Right ventricle myocardium inferior (tissue), 1 donor: ENCODE measurements around the gene S100A7A. TPM values are rescaled to one million over a fixed set of nuclear protein-coding genes. Genes with fewer than 3 reads are reported as not detected.
"Not testable (repeated sequence)": the region's sequence is repeated elsewhere in the genome, so short reads cannot be mapped to it uniquely, and the experiment has no call there.

Experiments used
- ATAC-seq: fragments of 200-7000 bp; cut with Tn5 transposase; one replicate; pipeline ENCODE4 v1.9.1; 2020; ENCODE audit warnings: mild to moderate bottlenecking, moderate library complexity
- DNase-seq: peaks from one replicate; pipeline ENCODE4 v3.0.0; 2021; ENCODE audit errors: missing footprints
- intact Hi-C: fragments of 100-400 bp; cut with DNase I; formaldehyde crosslinking; loops from one replicate; pipeline ENCODE4 v1.11.0; 2022
- total RNA-seq: library from RNA; stranded (reverse); fragmentation: NEBNext Ultra II Directional; extraction: Animal tissue kit (Norgen Biotek cat#: 25700); gene quantifications from one replicate; pipeline ENCODE4 v1.2.1, GENCODE V29; 2021
- donor health status: DM: no; HTN: yes; CAD: no; lungs with severe emphysema.

S100A7A gene
- total RNA-seq, 1 donor from 2014 or later: not detected

DNA sequence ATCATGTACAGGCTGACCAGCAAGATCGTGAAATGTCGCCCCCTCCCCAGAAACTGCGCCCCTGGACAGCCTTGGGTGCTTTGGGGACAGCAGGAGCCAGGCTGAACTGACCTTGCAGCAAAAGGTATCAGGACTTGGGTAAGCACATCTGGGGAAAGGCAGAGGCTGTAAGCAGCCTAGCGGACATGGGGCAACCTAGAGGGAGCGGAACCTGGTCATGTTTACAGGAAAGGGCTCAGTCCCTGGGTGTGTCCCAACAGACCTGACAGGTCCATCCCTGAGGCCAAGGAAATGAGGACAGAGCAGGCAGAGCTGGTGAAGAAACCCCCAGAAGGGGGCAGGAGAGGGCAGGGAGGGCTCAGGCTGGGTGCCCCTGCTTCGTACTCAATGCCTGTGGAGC, 22.4 kb upstream of the S100A7A start:
- intact Hi-C loops: no loop called here
- no peak for ATAC-seq
- DNase-seq: no peak

DNA sequence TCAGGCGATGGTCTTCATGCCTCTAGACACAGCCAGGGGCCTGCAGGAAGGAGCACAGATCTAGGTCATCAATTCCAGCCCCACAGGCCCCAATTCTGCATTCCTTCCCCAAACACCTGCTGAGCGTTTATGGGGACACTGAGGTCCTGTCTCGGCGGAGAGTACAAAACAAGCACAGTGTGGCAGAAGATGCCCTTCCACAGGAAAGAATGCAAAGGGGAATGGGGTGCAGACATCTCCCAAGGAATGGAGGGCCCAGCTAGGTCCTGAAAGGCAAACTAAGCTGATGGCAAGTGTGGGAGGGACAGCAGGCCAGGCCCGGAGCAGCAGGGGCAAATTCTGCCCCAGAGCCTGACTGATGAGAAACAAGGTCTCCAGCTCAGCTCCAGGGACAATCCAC, 21.9 kb upstream of the S100A7A start:
- DNase-seq (no peak), ATAC-seq (no peak)
- intact Hi-C loops: no loop called here

- ATAC-seq: peak; percentile 50
- DNase-seq: no peak
- intact Hi-C loops: no loop called here
These were observed 21.1 kb upstream of the S100A7A start for GRCh38 chr1:153395136-153395685.

DNA sequence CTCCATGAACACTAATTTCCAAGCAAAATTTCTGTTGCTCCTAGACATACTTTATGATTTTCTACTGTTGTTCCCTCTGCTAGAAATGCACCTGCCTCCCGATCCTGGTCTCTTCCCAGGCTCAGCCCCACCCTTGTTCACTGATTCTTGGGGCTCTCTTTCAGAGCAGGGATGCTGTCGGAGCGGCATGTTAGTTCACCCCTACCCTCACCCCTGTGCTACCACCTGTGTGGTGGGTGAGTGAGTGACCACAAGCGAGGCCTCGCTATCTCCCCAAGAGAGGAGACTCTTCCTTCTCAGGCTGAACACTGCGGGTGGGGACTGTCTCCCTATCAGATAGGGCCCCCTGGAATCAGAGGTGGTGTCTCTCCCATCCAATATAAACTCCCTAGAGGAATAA, 20.5 kb upstream of the S100A7A start:
- no peak for ATAC-seq
- intact Hi-C loops: no loop called here

GRCh38 chr1:153396461-153396860, 19.9 kb upstream of the S100A7A start:
- DNase-seq (no peak), ATAC-seq (no peak)
- intact Hi-C loops: no loop called here

More for the DNA sequence above, 20.5 kb upstream of the S100A7A start:
- no peak for DNase-seq

- ATAC-seq (no peak), DNase-seq (no peak)
- intact Hi-C loops: no loop called here
These were observed 19.0 kb upstream of the S100A7A start for GRCh38 chr1:153397051-153397923.

DNA sequence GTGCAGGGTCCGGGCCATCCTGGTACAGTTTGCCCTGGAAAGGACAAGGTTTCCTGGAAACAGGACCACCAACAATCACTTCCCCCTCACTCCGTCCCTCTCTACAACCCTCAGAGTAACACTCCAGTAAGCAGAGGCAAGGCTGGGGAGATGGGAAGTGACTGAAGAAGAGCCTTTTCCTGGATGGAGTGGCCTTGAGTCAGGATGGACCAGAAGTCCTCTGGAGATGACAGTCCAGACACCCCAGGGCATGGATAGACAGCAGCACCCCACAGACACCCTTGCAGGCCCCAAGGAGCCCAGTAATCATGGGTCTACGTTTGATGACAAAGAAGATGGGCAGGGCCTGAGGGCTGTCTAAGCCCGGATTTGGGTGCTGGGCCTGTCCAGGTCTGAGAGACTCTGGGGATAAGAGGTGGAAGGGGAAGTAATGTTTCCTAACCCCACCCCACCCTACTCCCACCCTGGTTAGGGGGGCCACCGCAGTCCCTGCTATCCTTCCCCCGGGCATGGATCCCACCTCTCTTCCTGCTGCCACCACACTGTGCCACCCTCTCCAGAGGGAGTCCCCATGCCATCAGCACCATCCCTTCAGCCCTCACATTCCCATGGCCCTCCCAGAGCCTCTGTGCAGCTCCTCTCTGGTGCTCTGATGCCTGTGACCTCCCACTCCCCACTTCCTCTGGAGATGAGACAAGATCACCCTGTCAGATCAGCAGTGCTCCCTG, 18.2 kb upstream of the S100A7A start:
- ATAC-seq (no peak), DNase-seq (no peak)
- intact Hi-C loops: no loop called here

DNA sequence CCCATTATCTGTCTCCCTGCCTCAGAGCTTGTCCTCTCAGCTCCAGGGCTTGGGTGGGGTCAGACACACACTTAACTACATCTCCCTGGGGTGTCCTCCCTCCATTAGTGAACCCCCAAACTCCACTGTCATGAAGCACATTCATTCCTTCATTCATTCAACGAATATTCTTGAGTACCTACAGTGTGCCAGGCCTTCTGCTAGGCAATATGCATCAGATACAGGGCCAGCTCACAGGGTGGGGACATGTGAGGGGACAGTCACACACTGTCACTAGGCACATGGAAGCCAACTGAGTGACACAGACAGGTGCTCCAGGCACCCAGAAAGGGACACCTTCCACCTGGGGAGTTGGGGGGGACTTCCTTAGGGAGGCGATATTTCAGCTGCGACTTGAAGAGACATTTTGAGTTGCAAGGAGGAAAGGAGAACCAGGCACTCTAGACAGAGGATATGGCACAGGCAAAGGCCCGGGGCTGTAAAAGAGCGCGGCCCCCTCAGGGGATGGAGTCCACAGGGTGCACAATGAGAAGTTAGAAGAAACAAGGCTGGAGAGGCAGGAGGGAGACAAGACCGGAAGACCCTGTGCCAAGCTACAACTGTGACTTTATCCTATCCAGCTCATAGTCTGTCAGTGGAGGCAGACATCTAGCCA, 16.8 kb upstream of the S100A7A start:
- intact Hi-C loops: no loop called here
- ATAC-seq: no peak
- no peak for DNase-seq

DNA sequence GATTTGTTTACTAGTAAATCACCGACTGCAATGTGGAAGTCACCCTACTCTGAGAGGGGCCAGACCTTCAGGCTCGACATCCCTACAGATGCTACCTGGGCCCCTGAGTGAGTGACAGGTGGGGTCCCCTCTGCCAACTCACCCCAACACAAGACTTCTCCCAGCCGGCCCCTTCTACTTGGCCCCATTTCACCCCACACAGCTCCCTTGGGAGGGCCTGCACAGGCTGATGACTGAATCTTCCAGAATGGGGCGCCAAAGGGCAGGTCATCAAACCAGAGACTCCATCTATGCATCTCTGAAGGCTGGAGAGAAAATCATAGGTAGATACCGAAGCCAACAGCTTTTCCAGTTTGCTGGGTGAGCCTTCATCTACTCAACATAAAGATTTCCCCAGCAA, 16.1 kb upstream of the S100A7A start:
- DNase-seq (no peak), ATAC-seq (no peak)

DNA sequence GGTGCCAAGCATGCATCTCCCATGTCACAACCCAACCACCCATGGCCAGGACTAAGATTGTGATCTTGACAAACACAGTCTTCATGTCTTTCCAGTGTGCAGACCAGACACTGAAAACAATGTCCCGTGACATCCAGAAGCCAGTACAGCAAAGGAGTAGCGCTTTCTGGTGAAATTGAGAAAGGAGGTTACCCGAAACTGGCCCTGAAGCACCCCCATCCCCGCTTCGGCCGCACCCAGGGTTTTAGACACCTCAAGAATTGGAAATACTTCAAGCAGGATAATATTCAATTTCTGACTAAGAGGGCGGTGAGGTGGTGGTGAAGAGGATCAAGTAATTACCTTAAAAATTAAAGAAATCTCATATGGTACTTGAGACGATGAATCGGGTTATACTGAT, 14.9 kb upstream of the S100A7A start:
- ATAC-seq (no peak), DNase-seq (no peak)
- intact Hi-C loops: no loop called here

More for the DNA sequence above, 16.1 kb upstream of the S100A7A start:
- intact Hi-C loops: no loop called here

GRCh38 chr1:153402226-153402625, 14.1 kb upstream of the S100A7A start:
- DNase-seq (no peak), ATAC-seq (no peak)
- intact Hi-C loops: no loop called here

DNA sequence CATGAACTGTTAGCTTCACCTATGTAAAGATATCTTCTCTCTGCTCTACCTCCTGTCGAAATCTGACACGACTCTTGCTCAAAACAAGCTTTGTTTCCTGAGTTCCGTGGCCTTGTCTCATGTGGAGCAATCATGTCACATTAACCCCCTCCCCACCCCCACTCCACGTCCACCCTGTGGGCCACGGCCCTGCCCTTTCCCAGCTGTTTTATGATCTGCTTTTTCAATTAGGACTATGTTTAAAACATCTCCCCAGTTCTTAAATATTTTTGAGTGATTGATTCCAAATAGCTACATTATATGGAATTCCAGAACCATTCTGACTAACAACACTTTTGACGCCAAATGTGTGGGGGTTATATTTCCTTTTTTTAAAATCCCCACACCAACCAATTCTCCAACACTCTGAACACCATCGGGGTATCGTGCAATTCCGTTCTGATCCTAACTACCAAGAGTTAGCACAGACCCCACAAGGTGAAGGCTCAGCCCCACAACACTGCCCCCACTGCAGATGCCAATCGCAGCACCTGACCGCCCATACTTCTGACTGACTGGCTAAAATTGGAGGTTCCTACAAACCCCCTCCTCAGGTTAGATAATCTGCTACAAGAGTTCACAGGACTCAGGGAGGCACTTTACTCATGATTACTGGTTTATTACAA, 12.8 kb upstream of the S100A7A start:
- DNase-seq: no peak
- intact Hi-C loops: no loop called here

GRCh38 chr1:153404086-153404635, 12.2 kb upstream of the S100A7A start:
- no peak for DNase-seq
- ATAC-seq: no peak
- intact Hi-C loops: no loop called here

More for the DNA sequence above, 12.8 kb upstream of the S100A7A start:
- ATAC-seq: no peak

GRCh38 chr1:153404768-153405167, 11.6 kb upstream of the S100A7A start:
- ATAC-seq (no peak), DNase-seq (peak; percentile 90)
- intact Hi-C loops: no loop called here

DNA sequence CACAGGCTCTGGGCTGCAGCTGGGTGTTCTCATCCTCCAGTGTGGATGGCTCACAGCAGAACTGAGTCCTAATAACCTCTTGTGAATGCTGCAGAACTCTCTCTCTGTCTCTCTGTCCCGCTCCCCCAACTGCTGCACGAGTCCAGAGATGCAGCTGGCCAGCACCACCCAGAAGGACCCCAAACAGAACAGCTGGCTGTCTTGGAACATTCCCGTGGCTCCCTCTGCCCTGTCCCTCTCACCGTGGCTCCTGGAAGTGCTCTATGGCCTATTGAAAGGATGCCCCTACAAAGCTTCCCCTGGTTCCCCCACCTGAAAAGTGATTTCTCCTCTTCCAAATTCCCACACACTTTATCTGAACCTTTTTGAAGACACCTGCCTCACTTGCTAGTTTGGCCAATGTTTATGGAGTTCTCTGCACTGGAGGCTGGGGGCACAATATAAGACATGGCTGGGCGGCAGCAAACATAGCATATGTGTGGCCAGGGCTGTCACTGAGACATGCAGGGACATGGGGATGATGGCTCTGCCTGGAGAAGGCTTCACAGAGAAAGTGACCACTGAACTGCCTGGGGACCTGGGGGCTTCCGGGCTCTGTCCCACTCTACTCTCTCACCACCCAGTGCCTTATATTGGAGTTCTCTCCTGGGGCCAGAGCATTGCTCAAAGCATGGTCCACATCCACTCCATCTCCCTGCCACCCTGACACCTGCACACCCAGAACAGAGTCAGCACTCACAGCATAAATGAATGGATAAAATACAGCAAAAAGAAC, 10.3 kb upstream of the S100A7A start:
- ATAC-seq, intact Hi-C loops, DNase-seq: not testable (repeated sequence)

DNA sequence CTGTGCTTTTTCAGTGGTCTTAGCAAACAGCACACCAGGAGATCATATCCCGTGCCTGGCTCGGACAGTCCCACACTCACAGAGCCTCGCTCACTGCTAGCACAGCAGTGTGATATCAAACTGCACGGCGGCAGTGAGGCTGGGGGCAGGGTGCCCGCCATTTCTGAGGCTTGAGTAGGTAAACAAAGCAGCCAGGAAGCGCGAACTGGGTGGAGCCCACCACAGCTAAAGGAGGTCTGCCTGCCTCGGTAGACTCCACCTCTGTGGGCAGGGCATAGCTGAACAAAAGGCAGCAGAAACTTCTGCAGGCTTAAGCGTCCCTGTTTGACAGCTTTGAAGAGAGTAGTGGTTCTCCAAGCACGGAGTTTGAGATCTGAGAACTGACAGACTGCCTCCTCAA, 9.0 kb upstream of the S100A7A start:
- DNase-seq, intact Hi-C loops, ATAC-seq: not testable (repeated sequence)

- DNase-seq, ATAC-seq, intact Hi-C loops: not testable (repeated sequence)
These were observed 2.4 kb upstream of the S100A7A start for GRCh38 chr1:153413961-153414360.
